ENCODE data around the gene MEP1B.

Gene MEP1B

GRCh38 chr18:32183503-32183902 is 6.3 kb upstream of the MEP1B start:
- no peak for TF ChIP-seq CTCF (IDR thresholded peaks at IDR 0.05; ENCODE audit: low read depth, low read length, poor library complexity, severe bottlenecking)
- TF ChIP-seq EZH2phosphoT487 (IDR thresholded peaks at IDR 0.05; ENCODE audit: borderline replicate concordance, low read length): no peak
- H3K9me3 ChIP-seq (ENCODE audit: control insufficient read depth, insufficient read depth, low read length): no peaks in the 10 kb centered on the region
- no peak overlapping the region for H3K4me2 ChIP-seq (ENCODE audit: low read length)
- H3K4me1 ChIP-seq (ENCODE audit: control insufficient read depth, low read length): no peaks in the 10 kb centered on the region
- no peaks in the 10 kb centered on the region for H4K20me1 ChIP-seq (ENCODE audit: control insufficient read depth, insufficient read depth, low read depth, low read length)
- H3K27ac ChIP-seq (ENCODE audit: low read depth, low read length): no peak overlapping the region
- no peaks in the 10 kb centered on the region for H3K79me2 ChIP-seq (ENCODE audit: control insufficient read depth, low read length)
- H3F3A ChIP-seq (ENCODE audit: control insufficient read depth, insufficient read depth): no peaks in the 10 kb centered on the region
- no peaks in the 10 kb centered on the region for H3K9me2 ChIP-seq (replicated peaks; ENCODE audit: control insufficient read depth, low read length)
- no peaks in the 10 kb centered on the region for H3K27me3 ChIP-seq (ENCODE audit: control insufficient read depth, low read length)
- H3K4me3 ChIP-seq (ENCODE audit: low read length): no peak overlapping the region
- H3K36me3 ChIP-seq (ENCODE audit: control insufficient read depth, low read length): no peaks in the 10 kb centered on the region

- Histone ChIP-seq H3K4me2 (ENCODE audit: low read length) (no peak overlapping the region), H3K79me2 (ENCODE audit: control insufficient read depth, low read length) (no peaks in the 10 kb centered on the region), H3K4me1 (ENCODE audit: control insufficient read depth, low read length) (no peaks in the 10 kb centered on the region), H3K27me3 (ENCODE audit: control insufficient read depth, low read length) (peaks cover 4% of the 10 kb centered on the region; the same call in 1 of the 2 replicates), H3K9me3 (ENCODE audit: control insufficient read depth, insufficient read depth, low read length) (no peaks in the 10 kb centered on the region), H3K36me3 (ENCODE audit: control insufficient read depth, low read length) (no peaks in the 10 kb centered on the region), H3K27ac (ENCODE audit: low read depth, low read length) (no peak overlapping the region), H3K4me3 (ENCODE audit: low read length) (no peak overlapping the region), H3K9me2 (replicated peaks; ENCODE audit: control insufficient read depth, low read length) (no peaks in the 10 kb centered on the region), H3F3A (ENCODE audit: control insufficient read depth, insufficient read depth) (no peaks in the 10 kb centered on the region), H4K20me1 (ENCODE audit: control insufficient read depth, insufficient read depth, low read depth, low read length) (no peaks in the 10 kb centered on the region)
- no peak for TF ChIP-seq EZH2phosphoT487 (IDR thresholded peaks at IDR 0.05; ENCODE audit: borderline replicate concordance, low read length)
- TF ChIP-seq CTCF (IDR thresholded peaks at IDR 0.05; ENCODE audit: low read depth, low read length, poor library complexity, severe bottlenecking): no peak
Measured at GRCh38 chr18:32190209-32190608, 370 bp downstream of the MEP1B start.

GRCh38 chr18:32195881-32196815 is 6.3 kb downstream of the MEP1B start:
- no peak overlapping the region for H3K27ac ChIP-seq (ENCODE audit: low read depth, low read length)
- no peaks in the 10 kb centered on the region for H3K79me2 ChIP-seq (ENCODE audit: control insufficient read depth, low read length)
- no peak for TF ChIP-seq CTCF (IDR thresholded peaks at IDR 0.05; ENCODE audit: low read depth, low read length, poor library complexity, severe bottlenecking)
- TF ChIP-seq EZH2phosphoT487 (IDR thresholded peaks at IDR 0.05; ENCODE audit: borderline replicate concordance, low read length): no peak
- H4K20me1 ChIP-seq (ENCODE audit: control insufficient read depth, insufficient read depth, low read depth, low read length): no peaks in the 10 kb centered on the region
- no peak overlapping the region for H3K4me3 ChIP-seq (ENCODE audit: low read length)
- no peaks in the 10 kb centered on the region for H3K9me3 ChIP-seq (ENCODE audit: control insufficient read depth, insufficient read depth, low read length)
- no peaks in the 10 kb centered on the region for H3K36me3 ChIP-seq (ENCODE audit: control insufficient read depth, low read length)
- no peaks in the 10 kb centered on the region for H3F3A ChIP-seq (ENCODE audit: control insufficient read depth, insufficient read depth)
- H3K4me1 ChIP-seq (ENCODE audit: control insufficient read depth, low read length): no peaks in the 10 kb centered on the region
- H3K27me3 ChIP-seq (ENCODE audit: control insufficient read depth, low read length): no peaks in the 10 kb centered on the region
- no peak overlapping the region for H3K4me2 ChIP-seq (ENCODE audit: low read length)
- H3K9me2 ChIP-seq (replicated peaks; ENCODE audit: control insufficient read depth, low read length): no peaks in the 10 kb centered on the region

All from DOHH2 (cell line).